ENCODE measurements around the gene ATR.

ATR gene

DNA sequence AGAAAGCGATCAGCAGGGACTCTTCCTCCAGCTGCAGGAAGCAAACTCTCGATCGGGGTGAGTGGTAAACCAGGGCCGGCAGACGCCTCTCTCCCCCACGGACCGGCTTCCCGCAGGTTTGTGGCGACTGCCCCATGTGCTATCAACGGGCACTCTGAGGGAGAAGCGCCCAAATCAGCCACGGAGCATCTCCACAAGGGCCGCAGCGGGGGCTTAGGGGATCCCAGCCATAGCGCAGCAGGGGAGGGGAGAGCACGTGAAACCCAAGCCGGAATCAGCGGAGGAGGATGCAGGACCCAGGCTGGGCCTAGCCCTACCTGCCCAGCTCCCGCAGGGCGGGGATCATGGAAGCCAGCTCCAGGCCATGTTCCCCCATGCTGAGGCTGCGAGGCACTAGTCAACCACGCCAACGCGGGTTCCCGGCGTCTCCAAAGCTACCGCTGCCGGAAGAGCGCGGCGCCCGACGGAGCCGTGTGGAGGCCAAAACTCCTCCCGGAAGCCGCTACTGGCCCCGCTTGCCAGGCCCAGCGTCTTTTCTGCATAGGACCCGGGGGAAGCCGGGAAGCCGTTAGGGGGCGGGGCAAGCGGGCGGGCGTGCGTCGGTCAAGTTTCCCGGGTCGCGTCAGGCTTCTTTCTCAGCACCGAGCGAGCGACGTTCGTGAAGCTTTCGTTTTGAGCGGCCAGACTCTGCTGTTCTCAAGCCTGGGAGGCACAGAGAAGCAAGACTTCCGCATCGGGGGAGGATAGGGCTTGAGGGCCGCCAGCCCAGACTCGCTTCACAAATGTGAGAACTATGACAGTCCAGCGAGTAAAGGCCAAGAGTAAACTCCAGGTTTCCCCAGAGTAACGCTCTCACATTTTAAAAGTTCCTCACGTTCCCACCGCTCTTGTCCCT lies at the start of gene ATR:
Gene ATR, minus strand, starts transcription at position 405 of the 895 bp plus-strand sequence. Its CDS starts 29 bp downstream, at position 376.
- Histone ChIP-seq H3K9me3 (ENCODE audit: control insufficient read depth, low read length) (no peaks in the 10 kb centered on the region), H3K79me2 (peaks cover 26% of the 10 kb centered on the region)

DNA sequence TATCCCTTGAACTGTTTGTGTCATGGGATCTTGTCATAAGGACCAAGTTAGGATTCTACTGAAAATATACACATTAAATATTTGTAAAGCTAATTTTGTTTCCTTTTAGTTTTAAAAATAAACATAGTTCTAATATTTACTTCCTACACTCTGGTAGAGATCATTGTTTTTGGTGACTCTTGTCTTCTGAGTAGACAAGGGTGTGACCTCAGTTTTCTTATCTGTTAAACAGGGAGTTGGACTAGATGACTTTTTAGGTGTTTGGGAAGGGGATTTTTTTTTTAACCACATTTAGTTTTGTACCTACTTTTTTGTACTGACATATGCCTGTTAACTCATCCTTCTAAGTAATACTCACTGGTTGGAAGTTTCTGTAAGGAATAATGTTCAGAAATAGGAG lies 48.4 kb upstream of the ATR start:
- TF ChIP-seq, protein P1, sequence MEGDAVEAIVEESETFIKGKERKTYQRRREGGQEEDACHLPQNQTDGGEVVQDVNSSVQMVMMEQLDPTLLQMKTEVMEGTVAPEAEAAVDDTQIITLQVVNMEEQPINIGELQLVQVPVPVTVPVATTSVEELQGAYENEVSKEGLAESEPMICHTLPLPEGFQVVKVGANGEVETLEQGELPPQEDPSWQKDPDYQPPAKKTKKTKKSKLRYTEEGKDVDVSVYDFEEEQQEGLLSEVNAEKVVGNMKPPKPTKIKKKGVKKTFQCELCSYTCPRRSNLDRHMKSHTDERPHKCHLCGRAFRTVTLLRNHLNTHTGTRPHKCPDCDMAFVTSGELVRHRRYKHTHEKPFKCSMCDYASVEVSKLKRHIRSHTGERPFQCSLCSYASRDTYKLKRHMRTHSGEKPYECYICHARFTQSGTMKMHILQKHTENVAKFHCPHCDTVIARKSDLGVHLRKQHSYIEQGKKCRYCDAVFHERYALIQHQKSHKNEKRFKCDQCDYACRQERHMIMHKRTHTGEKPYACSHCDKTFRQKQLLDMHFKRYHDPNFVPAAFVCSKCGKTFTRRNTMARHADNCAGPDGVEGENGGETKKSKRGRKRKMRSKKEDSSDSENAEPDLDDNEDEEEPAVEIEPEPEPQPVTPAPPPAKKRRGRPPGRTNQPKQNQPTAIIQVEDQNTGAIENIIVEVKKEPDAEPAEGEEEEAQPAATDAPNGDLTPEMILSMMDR (IDR thresholded peaks at IDR 0.05) = no peak
- Histone ChIP-seq H3K4me1 (no peaks in the 10 kb centered on the region), H3K4me3 (ENCODE audit: low read depth, low read length) (no peak overlapping the region), H3K36me3 (ENCODE audit: control insufficient read depth, insufficient read depth, low read length) (no peaks in the 10 kb centered on the region), H3K79me2 (no peaks in the 10 kb centered on the region), H3K9me3 (ENCODE audit: control insufficient read depth, low read length) (no peaks in the 10 kb centered on the region), H3K9ac (no peak overlapping the region), H2AFZ (no peak overlapping the region), H3K4me2 (ENCODE audit: low read length) (no peak overlapping the region), H3K27me3 (ENCODE audit: control insufficient read depth, insufficient read depth, low read length) (no peaks in the 10 kb centered on the region), H3K27ac (no peak overlapping the region)

More for the DNA sequence above, at the start of gene ATR:
- peak within 1 kb of the TSS; percentile 59 for H3K4me2 ChIP-seq (ENCODE audit: low read length)
- peak within 1 kb of the TSS; percentile 93 for H3K27ac ChIP-seq
- peak within 1 kb of the TSS; percentile 97 for H2AFZ ChIP-seq
- no peaks in the 10 kb centered on the region for H3K36me3 ChIP-seq (ENCODE audit: control insufficient read depth, insufficient read depth, low read length)
- peaks cover 12% of the 10 kb centered on the region for H3K4me1 ChIP-seq
- H3K4me3 ChIP-seq (ENCODE audit: low read depth, low read length) = peak within 1 kb of the TSS; percentile 72
- peak within 1 kb of the TSS; percentile 70 for H3K9ac ChIP-seq
- TF ChIP-seq, protein P1 (IDR thresholded peaks at IDR 0.05) = no peak
- no peaks in the 10 kb centered on the region for H3K27me3 ChIP-seq (ENCODE audit: control insufficient read depth, insufficient read depth, low read length)

DNA sequence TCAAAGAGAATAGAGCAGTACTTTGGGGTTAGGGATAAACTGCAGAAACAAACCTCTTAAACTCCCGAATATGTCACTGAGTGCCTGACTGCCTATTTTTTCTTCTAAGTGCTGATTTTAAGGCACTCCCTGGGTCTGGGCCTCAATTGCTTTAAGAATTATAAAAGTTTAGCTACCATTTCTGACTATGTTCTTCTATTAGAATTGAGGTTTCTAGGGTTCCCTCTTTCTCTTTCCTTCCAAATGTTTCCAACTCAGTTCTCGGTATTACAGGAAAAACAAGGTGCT lies 46.6 kb upstream of the ATR start:
- H3K27ac ChIP-seq = no peak overlapping the region
- no peak overlapping the region for H3K4me3 ChIP-seq (ENCODE audit: low read depth, low read length)
- TF ChIP-seq, protein P1 (IDR thresholded peaks at IDR 0.05) = no peak

DNA sequence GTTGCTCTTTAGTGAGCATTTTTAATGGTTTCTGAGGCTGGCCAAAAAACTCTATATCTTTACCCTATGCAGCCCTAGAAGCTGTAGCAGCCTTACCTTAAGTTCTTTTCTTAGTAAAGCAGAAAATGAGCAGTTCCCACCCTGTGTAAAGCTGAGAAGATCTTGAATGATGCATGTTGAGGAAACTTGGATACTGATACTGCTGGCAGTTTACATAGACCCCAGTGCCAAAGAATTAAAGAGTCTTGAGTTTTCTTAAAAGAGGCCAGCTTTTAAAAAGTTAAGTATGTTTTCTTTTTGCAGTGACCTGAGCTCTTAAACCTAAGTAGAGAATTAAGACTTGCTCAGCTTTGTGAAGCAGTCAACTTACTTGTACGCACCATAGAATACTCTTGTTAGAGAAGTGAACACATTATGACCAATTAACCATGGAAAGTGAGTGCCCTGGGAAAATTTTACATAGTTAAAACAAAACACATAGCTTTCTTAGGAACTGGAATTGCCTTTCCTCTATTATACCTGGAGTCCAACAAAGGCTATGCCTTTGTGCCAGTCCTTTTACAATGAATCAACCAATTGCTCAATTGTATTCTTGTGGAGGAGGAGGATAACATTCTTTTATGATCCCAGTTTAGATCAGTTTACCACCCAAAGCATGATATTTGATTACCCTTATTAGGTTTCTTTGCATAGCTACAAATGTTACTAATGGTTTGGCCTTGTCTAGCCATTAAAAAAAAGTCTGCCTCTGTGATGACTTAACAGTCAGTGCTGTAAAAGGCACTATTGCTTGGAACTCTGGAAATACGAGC lies 46.0 kb upstream of the ATR start:
- no peak overlapping the region for H3K9ac ChIP-seq
- H3K4me2 ChIP-seq (ENCODE audit: low read length) = no peak overlapping the region
- no peak overlapping the region for H2AFZ ChIP-seq
- no peaks in the 10 kb centered on the region for H3K9me3 ChIP-seq (ENCODE audit: control insufficient read depth, low read length)
- no peaks in the 10 kb centered on the region for H3K4me1 ChIP-seq
- no peaks in the 10 kb centered on the region for H3K36me3 ChIP-seq (ENCODE audit: control insufficient read depth, insufficient read depth, low read length)
- no peak overlapping the region for H3K4me3 ChIP-seq (ENCODE audit: low read depth, low read length)
- TF ChIP-seq, protein P1 (IDR thresholded peaks at IDR 0.05) = no peak
- H3K27me3 ChIP-seq (ENCODE audit: control insufficient read depth, insufficient read depth, low read length) = no peaks in the 10 kb centered on the region
- no peak overlapping the region for H3K27ac ChIP-seq
- H3K79me2 ChIP-seq = no peaks in the 10 kb centered on the region

More for the DNA sequence above, 46.6 kb upstream of the ATR start:
- Histone ChIP-seq H3K4me1 (no peaks in the 10 kb centered on the region), H2AFZ (no peak overlapping the region), H3K9me3 (ENCODE audit: control insufficient read depth, low read length) (no peaks in the 10 kb centered on the region), H3K36me3 (ENCODE audit: control insufficient read depth, insufficient read depth, low read length) (no peaks in the 10 kb centered on the region), H3K4me2 (ENCODE audit: low read length) (no peak overlapping the region), H3K27me3 (ENCODE audit: control insufficient read depth, insufficient read depth, low read length) (no peaks in the 10 kb centered on the region), H3K9ac (no peak overlapping the region), H3K79me2 (no peaks in the 10 kb centered on the region)

Measured in parathyroid adenoma (tissue), 2 donors.